GM23338 (cell line): ENCODE results near the gene A3GALT2. TPM values are rescaled to one million over a fixed set of nuclear protein-coding genes. Genes with fewer than 3 reads are reported as not detected.

Source experiments
- ATAC-seq: fragments of 200-7000 bp; cut with Tn5 transposase; 3 replicates; pipeline ENCODE4 v1.9.1; 2020
- DNase-seq: peaks from one replicate; pipeline ENCODE4 v3.0.0-alpha.2; 2015; ENCODE audit warnings: low spot score
- H2AFZ ChIP-seq: fragments of 200-600 bp; sonication (generic); 2 replicates; pipeline ENCODE4 v1.8.0; 2016; ENCODE audit warnings: antibody characterized with exemption, mild to moderate bottlenecking, moderate library complexity
- H3F3A ChIP-seq: fragments of 200-600 bp; sonication (generic); replicated peaks from 2 replicates; pipeline ENCODE4 v1.8.0; 2017; ENCODE audit warnings: antibody characterized with exemption, mixed run types, low read depth
- H3K27ac ChIP-seq: fragments of 200-600 bp; sonication (generic); 2 replicates; pipeline ENCODE4 v1.6.1; 2016; ENCODE audit warnings: low read depth
- H3K27me3 ChIP-seq: fragments of 200-600 bp; sonication (generic); 2 replicates; pipeline ENCODE4 v1.8.0; 2016; ENCODE audit warnings: mild to moderate bottlenecking, mixed run types, moderate library complexity; ENCODE audit not compliant: insufficient read depth
- H3K36me3 ChIP-seq: fragments of 200-600 bp; sonication (generic); 2 replicates; pipeline ENCODE4 v1.8.0; 2016; ENCODE audit warnings: mild to moderate bottlenecking; ENCODE audit not compliant: insufficient read depth
- H3K4me1 ChIP-seq: fragments of 200-600 bp; sonication (generic); 2 replicates; pipeline ENCODE4 v1.8.0; 2016; ENCODE audit warnings: mild to moderate bottlenecking, moderate library complexity; ENCODE audit not compliant: insufficient read depth
- H3K4me2 ChIP-seq: fragments of 200-600 bp; sonication (generic); 2 replicates; pipeline ENCODE4 v1.7.1; 2017; ENCODE audit warnings: mixed run types
- H3K4me3 ChIP-seq: fragments of 200-600 bp; sonication (generic); 2 replicates; pipeline ENCODE4 v1.6.1; 2016; ENCODE audit warnings: mixed run types
- H3K79me2 ChIP-seq: fragments of 200-600 bp; sonication (generic); replicated peaks from 2 replicates; pipeline ENCODE4 v1.8.0; 2017; ENCODE audit warnings: mild to moderate bottlenecking; ENCODE audit not compliant: insufficient read depth
- H3K9me2 ChIP-seq: fragments of 200-600 bp; sonication (generic); 2 replicates; pipeline ENCODE4 v1.8.0; 2017; ENCODE audit not compliant: insufficient read depth
- H4K20me1 ChIP-seq: fragments of 200-600 bp; sonication (generic); replicated peaks from 2 replicates; pipeline ENCODE4 v1.8.0; 2017; ENCODE audit warnings: mild to moderate bottlenecking; ENCODE audit not compliant: insufficient read depth
- H3K27ac Mint-ChIP-seq: 2 replicates; pipeline ENCODE4 v1.8.0; 2020; ENCODE audit warnings: inconsistent platforms, mild to moderate bottlenecking, moderate library complexity, mixed read lengths
- H3K27me3 Mint-ChIP-seq: 3 replicates; pipeline ENCODE4 v1.8.0; 2022; ENCODE audit warnings: low read depth, mild to moderate bottlenecking, moderate library complexity, mixed read lengths, inconsistent platforms; ENCODE audit not compliant: insufficient read depth, poor library complexity
- H3K36me3 Mint-ChIP-seq: 3 replicates; pipeline ENCODE4 v1.8.0; 2021; ENCODE audit warnings: low read depth, mild to moderate bottlenecking, inconsistent platforms, moderate library complexity, mixed read lengths
- H3K4me1 Mint-ChIP-seq: 3 replicates; pipeline ENCODE4 v1.8.0; 2020; ENCODE audit warnings: mild to moderate bottlenecking, inconsistent platforms, mixed read lengths
- H3K4me3 Mint-ChIP-seq: 3 replicates; pipeline ENCODE4 v1.8.0; 2021; ENCODE audit warnings: moderate library complexity, mild to moderate bottlenecking, inconsistent platforms, mixed read lengths
- H3K9me3 Mint-ChIP-seq: 3 replicates; pipeline ENCODE4 v1.8.0; 2020; ENCODE audit warnings: moderate library complexity, mild to moderate bottlenecking, inconsistent platforms, mixed read lengths
- CREB1 ChIP-seq: fragments of 250-450 bp; sonication (Bioruptor Pico); IDR thresholded peaks from 2 replicates; pipeline ENCODE4 v1.5.0; 2020; ENCODE audit warnings: low read depth, mild to moderate bottlenecking, moderate library complexity
- CTCF ChIP-seq, 2 experiments: fragments of 200-600 bp in 1 of 2; sonication (generic) in 1 of 2; conservative IDR thresholded peaks; 2 replicates each; pipeline versions ENCODE4 v1.5.1 to v1.6.1; 2016 to 2017; ENCODE audit warnings: antibody characterized with exemption in 2 of 2, low read depth in 2 of 2, mild to moderate bottlenecking in 2 of 2, moderate library complexity in 1 of 2
- ETS1 ChIP-seq: IDR thresholded peaks from 2 replicates; pipeline ENCODE4 v1.6.1; 2016; ENCODE audit warnings: antibody characterized with exemption
- EZH2 ChIP-seq: fragments of 200-600 bp; sonication (generic); IDR thresholded peaks from one replicate; pipeline ENCODE4 v1.8.0; 2017; ENCODE audit warnings: antibody characterized with exemption, mild to moderate bottlenecking, low read depth; ENCODE audit not compliant: unreplicated experiment
- EZH2phosphoT487 ChIP-seq: fragments of 200-600 bp; sonication (generic); IDR thresholded peaks from one replicate; pipeline ENCODE4 v1.8.1; 2018; ENCODE audit warnings: antibody characterized with exemption; ENCODE audit not compliant: unreplicated experiment
- JUNB ChIP-seq: IDR thresholded peaks from one replicate; pipeline ENCODE4 v1.6.1; 2016; ENCODE audit warnings: antibody characterized with exemption; ENCODE audit not compliant: unreplicated experiment
- NANOG ChIP-seq: IDR thresholded peaks from 2 replicates; pipeline ENCODE4 v1.6.1; 2016; ENCODE audit warnings: antibody characterized with exemption, borderline replicate concordance
- POLR2AphosphoS5 ChIP-seq: IDR thresholded peaks from 2 replicates; pipeline ENCODE4 v1.6.1; 2016; ENCODE audit warnings: antibody characterized with exemption, low read depth
- REST ChIP-seq: IDR thresholded peaks from one replicate; pipeline ENCODE4 v1.6.1; 2018; ENCODE audit warnings: antibody characterized with exemption; ENCODE audit not compliant: unreplicated experiment
- STAT1 ChIP-seq: IDR thresholded peaks from one replicate; pipeline ENCODE4 v1.6.1; 2016; ENCODE audit warnings: antibody characterized with exemption; ENCODE audit not compliant: unreplicated experiment
- ZNF114 ChIP-seq: fragments of 250-450 bp; sonication (Bioruptor Pico); IDR thresholded peaks from 2 replicates; pipeline ENCODE4 v1.5.0; 2020; ENCODE audit warnings: mild to moderate bottlenecking, moderate library complexity
- ZNF331 ChIP-seq: fragments of 250-450 bp; sonication (Bioruptor Pico); IDR thresholded peaks from 2 replicates; pipeline ENCODE4 v1.5.0; 2020; ENCODE audit warnings: low read depth, mild to moderate bottlenecking, moderate library complexity
- ZNF462 ChIP-seq: fragments of 250-450 bp; sonication (Bioruptor Pico); IDR thresholded peaks from 2 replicates; pipeline ENCODE4 v1.5.0; 2020; ENCODE audit warnings: mild to moderate bottlenecking, moderate library complexity
- polyA plus RNA-seq: library from polyadenylated mRNA; unstranded; fragments of >200 nt; fragmentation: Nextera tagmentation; extraction: Ambion mirVana; gene quantifications from 2 replicates; pipeline ENCODE4 v1.2.1, GENCODE V29; 2016
- total RNA-seq: library from RNA; depleted of rRNA; stranded (reverse); fragments of >200 nt; shearing (Covaris generic); gene quantifications from 2 replicates; pipeline ENCODE4 v1.2.3, GENCODE V29; 2014

The A3GALT2 gene
- total and polyA plus RNA-seq, 2 experiments from 2014 or later = not detected

- H3K4me1 ChIP-seq = no peaks in the 10 kb centered on the region
- no peaks in the 10 kb centered on the region for H3F3A ChIP-seq
- H3K36me3 ChIP-seq = no peaks in the 10 kb centered on the region; the same call in 1 of the 2 replicates
- H3K27ac Mint-ChIP-seq = no peak overlapping the region
- H3K9me2 ChIP-seq = no peaks in the 10 kb centered on the region
- ATAC-seq (no peak), DNase-seq (no peak)
- H3K36me3 Mint-ChIP-seq = peaks cover 17% of the 10 kb centered on the region
- no peak overlapping the region for H2AFZ ChIP-seq
- peaks cover 7% of the 10 kb centered on the region for H3K27me3 Mint-ChIP-seq
- H3K4me3 Mint-ChIP-seq = no peak overlapping the region
- H3K79me2 ChIP-seq = no peaks in the 10 kb centered on the region
- H3K4me1 Mint-ChIP-seq = no peaks in the 10 kb centered on the region
- H4K20me1 ChIP-seq = peaks cover 8% of the 10 kb centered on the region; the same call in 1 of the 2 replicates
- TF ChIP-seq NANOG = no peak
- no peak for TF ChIP-seq REST
- TF ChIP-seq ZNF114 (CRISPR knock-in tag) = no peak
- TF ChIP-seq CREB1 = no peak
- TF ChIP-seq EZH2 = no peak
- no peak for TF ChIP-seq JUNB
- no peak for TF ChIP-seq ZNF462 (CRISPR knock-in tag)
- no peak for TF ChIP-seq ETS1
- TF ChIP-seq STAT1 = no peak
- no peak for TF ChIP-seq EZH2phosphoT487
- TF ChIP-seq POLR2AphosphoS5 = no peak
- TF ChIP-seq CTCF (conservative IDR thresholded peaks at IDR 0.05; ENCODE audit: low read depth in 2 of 2) = no peak
- TF ChIP-seq ZNF331 (CRISPR knock-in tag) = no peak
- no peak overlapping the region for H3K4me2 ChIP-seq
- H3K27me3 ChIP-seq = no peaks in the 10 kb centered on the region
- no peak overlapping the region for H3K27ac ChIP-seq
- H3K9me3 Mint-ChIP-seq = no peaks in the 10 kb centered on the region; the same call in 1 of the 3 replicates
- no peak overlapping the region for H3K4me3 ChIP-seq
These were observed 33.6 kb downstream of the A3GALT2 start for GRCh38 chr1:33287317-33287716.
